ENCODE measurements around the gene CADM2.
A peak's percentile ranks its signal among the peaks of the same experiment; 100 is the strongest.
"Not testable (repeated sequence)": the region's sequence is repeated elsewhere in the genome, so short reads cannot be mapped to it uniquely, and the experiment has no call there.

Gene CADM2

DNA sequence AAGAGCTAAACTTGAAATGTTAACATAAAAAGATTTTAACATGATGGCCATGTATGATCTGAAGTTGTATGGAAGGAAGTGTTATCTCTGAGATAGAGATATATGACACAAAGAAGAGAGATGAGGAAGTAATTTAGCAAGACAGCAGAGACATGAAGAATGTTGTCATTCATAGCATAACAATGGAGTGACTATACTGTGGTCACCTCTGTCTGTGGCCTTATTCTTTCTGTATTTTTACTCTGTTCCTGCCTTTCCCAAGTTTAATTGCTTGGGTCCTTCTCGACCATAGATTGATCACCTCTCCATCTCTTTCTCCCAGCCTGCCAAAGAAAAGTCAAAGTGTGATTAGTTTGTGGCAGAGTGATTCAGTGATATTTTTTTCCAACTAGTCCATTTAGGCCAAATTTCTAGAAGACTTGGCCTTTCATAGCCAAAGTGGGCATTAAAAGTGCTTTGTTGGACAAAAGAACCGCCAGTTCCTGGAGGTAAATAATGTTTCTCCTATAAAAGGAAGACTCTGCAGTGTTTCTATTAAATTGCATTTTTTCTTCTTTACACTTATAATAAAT, 711.9 kb downstream of the CADM2 start:
- TF ChIP-seq, protein P1, sequence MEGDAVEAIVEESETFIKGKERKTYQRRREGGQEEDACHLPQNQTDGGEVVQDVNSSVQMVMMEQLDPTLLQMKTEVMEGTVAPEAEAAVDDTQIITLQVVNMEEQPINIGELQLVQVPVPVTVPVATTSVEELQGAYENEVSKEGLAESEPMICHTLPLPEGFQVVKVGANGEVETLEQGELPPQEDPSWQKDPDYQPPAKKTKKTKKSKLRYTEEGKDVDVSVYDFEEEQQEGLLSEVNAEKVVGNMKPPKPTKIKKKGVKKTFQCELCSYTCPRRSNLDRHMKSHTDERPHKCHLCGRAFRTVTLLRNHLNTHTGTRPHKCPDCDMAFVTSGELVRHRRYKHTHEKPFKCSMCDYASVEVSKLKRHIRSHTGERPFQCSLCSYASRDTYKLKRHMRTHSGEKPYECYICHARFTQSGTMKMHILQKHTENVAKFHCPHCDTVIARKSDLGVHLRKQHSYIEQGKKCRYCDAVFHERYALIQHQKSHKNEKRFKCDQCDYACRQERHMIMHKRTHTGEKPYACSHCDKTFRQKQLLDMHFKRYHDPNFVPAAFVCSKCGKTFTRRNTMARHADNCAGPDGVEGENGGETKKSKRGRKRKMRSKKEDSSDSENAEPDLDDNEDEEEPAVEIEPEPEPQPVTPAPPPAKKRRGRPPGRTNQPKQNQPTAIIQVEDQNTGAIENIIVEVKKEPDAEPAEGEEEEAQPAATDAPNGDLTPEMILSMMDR (IDR thresholded peaks at IDR 0.05; ENCODE audit: insufficient read depth, low read depth, low read length, missing control alignments) = no peak
- peak; percentile 8 for DNase-seq (ENCODE audit: low read depth)
- H3K4me3 ChIP-seq (ENCODE audit: low read length) = no peak overlapping the region

DNA sequence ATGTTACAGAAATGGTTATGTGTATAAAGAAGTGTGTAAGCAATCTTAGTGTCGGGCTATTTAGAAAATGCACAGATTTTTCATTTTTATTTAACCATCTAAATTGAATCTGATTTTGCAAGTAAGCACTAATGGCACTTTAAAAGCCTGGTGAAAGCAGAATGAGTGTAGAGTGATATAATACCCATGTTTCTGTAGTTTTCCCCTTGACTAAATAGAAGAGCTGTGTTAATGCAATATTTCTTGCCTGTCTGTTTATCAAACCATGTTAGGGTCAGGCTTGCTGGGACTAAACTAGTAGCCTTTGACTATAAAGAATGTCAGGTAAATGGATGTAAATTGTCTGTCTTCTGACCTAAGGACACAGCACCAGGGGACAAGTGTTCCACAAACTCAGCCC, 714.0 kb downstream of the CADM2 start:
- no peak for DNase-seq (ENCODE audit: low read depth)
- TF ChIP-seq, protein P1 (IDR thresholded peaks at IDR 0.05; ENCODE audit: insufficient read depth, low read depth, low read length, missing control alignments) = no peak
- H3K4me3 ChIP-seq (ENCODE audit: low read length) = no peak overlapping the region

DNA sequence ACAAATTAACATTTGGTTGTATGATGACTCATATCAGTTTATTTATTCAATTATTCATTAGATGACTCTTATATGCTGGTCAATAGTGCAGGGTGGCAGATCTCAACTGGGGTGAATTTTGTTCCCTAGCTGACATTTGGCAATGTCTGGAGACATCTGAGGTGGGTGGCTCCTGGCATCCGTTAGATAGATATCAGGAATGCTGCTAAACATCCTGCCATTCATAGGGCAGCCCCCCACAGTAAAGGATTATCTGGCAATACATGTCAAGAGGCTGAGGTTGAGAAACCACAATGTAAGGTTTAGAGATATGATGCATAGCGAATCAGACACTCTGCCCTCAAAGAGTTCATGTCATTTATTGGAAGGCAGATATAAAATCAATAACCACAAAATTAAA, 719.9 kb downstream of the CADM2 start:
- TF ChIP-seq, protein P1 (IDR thresholded peaks at IDR 0.05; ENCODE audit: insufficient read depth, low read depth, low read length, missing control alignments) = no peak
- peak; percentile 41 for DNase-seq (ENCODE audit: low read depth)

DNA sequence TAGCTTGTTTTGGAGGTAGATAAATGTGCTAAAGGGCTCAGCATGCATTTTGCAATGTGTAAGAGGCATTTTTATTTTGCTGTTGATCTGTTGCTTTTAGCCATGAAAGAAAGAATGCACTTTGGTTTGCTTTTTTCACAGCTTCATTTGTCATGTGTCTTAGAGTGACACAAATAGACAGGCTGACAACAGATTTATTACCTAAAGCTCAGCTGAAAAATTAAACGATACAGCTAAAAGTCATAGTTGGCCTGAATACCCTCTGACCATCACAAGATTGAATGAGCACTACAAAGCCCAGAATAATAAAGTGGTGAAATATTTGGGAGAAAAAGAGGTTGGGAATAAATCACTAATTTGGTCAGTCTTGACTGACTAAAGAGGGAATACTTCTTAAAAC, 723.1 kb downstream of the CADM2 start:
- TF ChIP-seq, protein P1 (IDR thresholded peaks at IDR 0.05; ENCODE audit: insufficient read depth, low read depth, low read length, missing control alignments) = no peak
- no peak for DNase-seq (ENCODE audit: low read depth)

More for the DNA sequence above, 719.9 kb downstream of the CADM2 start:
- no peak overlapping the region for H3K4me3 ChIP-seq (ENCODE audit: low read length)

DNA sequence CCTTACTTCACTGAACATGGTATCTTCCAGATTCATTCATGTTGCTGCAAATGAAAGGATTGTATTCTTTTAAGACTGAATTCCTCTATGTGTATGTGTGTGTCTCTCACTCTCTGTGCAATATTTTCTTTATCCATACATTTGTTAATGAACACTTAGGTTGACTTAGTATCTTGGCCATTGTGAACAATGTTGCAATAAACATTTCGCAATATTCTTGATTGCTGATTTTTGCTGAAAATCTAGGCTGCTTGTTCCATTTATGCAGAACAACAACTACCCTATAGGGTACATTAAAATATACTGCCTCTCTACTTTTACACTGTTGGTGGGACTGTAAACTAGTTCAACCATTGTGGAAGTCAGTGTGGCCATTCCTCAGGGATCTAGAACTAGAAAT, 732.4 kb downstream of the CADM2 start:
- H3K4me3 ChIP-seq (ENCODE audit: low read length) = no peak overlapping the region
- TF ChIP-seq, protein P1 (IDR thresholded peaks at IDR 0.05; ENCODE audit: insufficient read depth, low read depth, low read length, missing control alignments) = no peak
- peak; percentile 12 for DNase-seq (ENCODE audit: low read depth)

More for the DNA sequence above, 723.1 kb downstream of the CADM2 start:
- H3K4me3 ChIP-seq (ENCODE audit: low read length) = no peak overlapping the region

DNA sequence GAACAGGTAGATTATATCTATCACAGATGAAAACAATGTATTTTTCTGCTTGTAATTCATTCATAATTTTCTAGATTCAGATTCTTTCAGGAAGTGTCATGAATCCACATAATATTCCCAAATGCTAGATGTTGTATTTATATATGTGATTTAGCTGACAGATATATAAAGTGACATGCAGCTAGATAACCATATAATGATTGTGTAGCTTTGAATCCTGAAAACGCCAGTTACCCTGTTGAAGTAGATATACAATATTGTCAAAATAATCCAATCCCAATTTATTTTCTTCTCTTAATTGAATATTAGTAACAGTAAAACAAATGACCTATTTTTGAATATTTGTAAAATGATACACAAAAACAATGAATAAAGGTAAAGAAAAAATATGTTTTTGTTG, 738.4 kb downstream of the CADM2 start:
- no peak for DNase-seq (ENCODE audit: low read depth)
- TF ChIP-seq, protein P1 (IDR thresholded peaks at IDR 0.05; ENCODE audit: insufficient read depth, low read depth, low read length, missing control alignments) = no peak
- H3K4me3 ChIP-seq (ENCODE audit: low read length) = no peak overlapping the region

DNA sequence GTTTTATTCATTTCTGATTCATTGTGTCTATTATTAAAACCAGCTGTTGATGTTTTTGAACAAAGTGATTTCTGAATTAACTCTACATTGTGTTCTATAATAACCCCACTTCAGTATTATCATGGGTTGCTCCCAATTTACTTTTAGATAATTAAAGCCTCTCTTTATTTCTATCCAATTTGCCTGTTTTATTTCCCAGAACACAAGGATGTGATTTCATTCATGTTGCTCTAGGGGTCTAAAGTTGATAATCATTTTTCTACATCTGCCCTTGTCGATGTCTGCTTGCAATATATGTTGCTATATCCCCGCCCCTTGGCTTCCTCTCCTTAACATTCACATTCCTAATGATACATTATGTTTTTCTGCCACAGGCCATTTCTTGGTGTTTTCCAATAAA, 747.3 kb downstream of the CADM2 start:
- TF ChIP-seq, protein P1 (IDR thresholded peaks at IDR 0.05; ENCODE audit: insufficient read depth, low read depth, low read length, missing control alignments) = no peak
- no peak overlapping the region for H3K4me3 ChIP-seq (ENCODE audit: low read length)
- DNase-seq (ENCODE audit: low read depth) = no peak

DNA sequence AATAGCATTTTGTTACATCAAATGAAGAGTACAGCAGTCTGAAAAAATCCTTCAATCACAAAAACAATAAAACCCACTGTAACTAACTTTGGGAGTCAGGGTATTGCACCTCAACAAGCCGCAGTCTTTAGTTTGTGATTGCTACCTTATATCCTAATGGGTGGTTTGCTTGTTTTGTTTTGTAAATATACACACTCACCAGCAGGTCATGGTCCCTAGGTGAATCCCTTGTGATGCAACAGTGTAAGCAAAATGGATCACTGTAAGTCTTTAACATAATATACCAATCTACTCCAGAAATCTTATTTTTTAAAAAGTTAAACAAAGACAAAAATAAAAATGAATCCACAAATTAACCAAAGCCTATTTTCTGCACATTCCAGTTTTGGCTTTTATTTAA, 749.5 kb downstream of the CADM2 start:
- H3K4me3 ChIP-seq (ENCODE audit: low read length); DNase-seq (ENCODE audit: low read depth): not testable (repeated sequence)
